Ovary (tissue), 9 donors: ENCODE measurements around the gene AQP11. TPM values are rescaled to one million over a fixed set of nuclear protein-coding genes. Genes with fewer than 3 reads are reported as not detected.
"Not testable (repeated sequence)": the region's sequence is repeated elsewhere in the genome, so short reads cannot be mapped to it uniquely, and the experiment has no call there.

Experiments used
- DNase-seq, 5 donors: peaks; one replicate each; pipeline ENCODE4 v3.0.0-alpha.2; 2019 to 2020
- H3K27ac ChIP-seq, 2 donors: fragments of 200-600 bp; one replicate each; pipeline versions ENCODE4 v1.5.1 to v1.8.0; 2019 to 2022
- H3K27me3 ChIP-seq: fragments of 200-600 bp; one replicate; pipeline ENCODE4 v1.8.0; 2022
- H3K36me3 ChIP-seq: fragments of 200-600 bp; sonication (generic); one replicate; pipeline ENCODE4 v1.5.1; 2019
- H3K4me1 ChIP-seq: one replicate; pipeline ENCODE4 v1.8.1; 2013; ENCODE audit warnings: mild to moderate bottlenecking, moderate library complexity; ENCODE audit not compliant: insufficient read depth
- H3K4me3 ChIP-seq: fragments of 200-600 bp; sonication (generic); one replicate; pipeline ENCODE4 v1.5.1; 2017
- H3K9me3 ChIP-seq, 2 donors: fragments of 200-600 bp in 1 of 2; sonication (generic) in 1 of 2; one replicate each; pipeline versions ENCODE4 v1.5.1 to v1.8.1; 2013 to 2019; ENCODE audit warnings: mild to moderate bottlenecking in 1 of 2, moderate library complexity in 1 of 2
- EP300 ChIP-seq: sonication (generic); formaldehyde crosslinking; IDR thresholded peaks from one replicate; pipeline ENCODE4 v1.6.1; 2017; ENCODE audit warnings: antibody characterized with exemption
- POLR2A ChIP-seq: fragments of 450-650 bp; IDR thresholded peaks from one replicate; pipeline ENCODE4 v1.6.1; 2017; ENCODE audit warnings: antibody characterized with exemption, mild to moderate bottlenecking, moderate library complexity
- WGBS, 3 donors: extraction: QIAGEN DNeasy Blood & Tissue Kit in 1 of 3; methylation state at CpG; one replicate each; pipeline versions ENCODE4 v1.1.5 to v1.1.7; 2013 to 2017; 5-methylcytosine and 5-hydroxymethylcytosine counted together
- intact Hi-C, 4 donors: fragments of 100-400 bp; cut with DNase I; formaldehyde crosslinking; loops; one replicate each; pipeline versions ENCODE4 v1.11.0 to v1.15.1; 2022 to 2023
- polyA plus RNA-seq, 2 donors: library from polyadenylated mRNA; stranded (reverse); fragments of 200-250 nt in 1 of 2; fragments of 350-450 nt in 1 of 2; fragmentation: Illumina TruSeq in 1 of 2; extraction: RNeasy Lipid Tissue Mini Kit (QIAGEN cat#74804) in 1 of 2; gene quantifications; one replicate each; pipeline ENCODE4 v1.2.3, GENCODE V29; 2013 to 2014
- total RNA-seq, 7 donors: library from RNA; depleted of rRNA in 2 of 7; stranded (reverse); fragments of >200 nt in 2 of 7; fragmentation: NEBNext Ultra II Directional in 3 of 7; extraction: Animal tissue kit (Norgen Biotek cat#: 25700) in 3 of 7; gene quantifications; one replicate each; pipeline versions ENCODE4 v1.1.0 to v1.2.4, GENCODE V29; 2016 to 2023
- TF ChIP-seq, protein P1 (sequence below), 3 donors: fragments of 450-650 bp in 2 of 3; fragments of 200-600 bp in 1 of 3; IDR thresholded peaks; one replicate each; pipeline versions ENCODE4 v1.5.1 to v1.8.0; 2016 to 2022; ENCODE audit warnings: antibody characterized with exemption in 3 of 3, mild to moderate bottlenecking in 1 of 3
- donor health status: DM: no; HTN: no; CAD: no; lungs with moderate emphysema.
- donor health status: DM: no; HTN: no; CAD: no.
- donor health status: Bipolar disorder and iron deficiency.
- donor health status: DM: yes; HTN: yes; CAD: no.
- donor health status: DM: no; HTN: no; CAD: no.
- donor health status: DM: yes; HTN: yes; CAD: no.

Gene AQP11
- total and polyA plus RNA-seq, 9 donors: 4.9 to 19.1 (median 10.3) TPM

DNA sequence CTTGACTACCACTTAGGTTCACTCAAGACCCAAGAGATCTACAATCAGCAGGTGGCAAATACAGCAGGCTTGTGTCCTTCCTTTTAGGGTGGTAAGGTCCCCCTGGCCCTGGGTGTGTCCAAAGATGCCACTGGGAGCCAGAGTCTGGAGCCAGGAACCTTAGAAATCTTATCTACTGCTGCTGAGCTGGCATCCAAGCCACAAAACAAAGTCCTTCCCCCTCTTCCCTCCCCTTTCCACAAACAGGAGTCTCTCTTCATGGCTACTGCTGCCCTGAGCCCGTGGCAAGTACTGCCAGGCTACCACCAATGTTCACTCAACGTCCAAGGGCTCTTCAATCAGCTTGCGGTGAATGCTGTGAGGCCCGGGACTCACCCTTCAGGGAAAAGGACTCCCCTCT is 21.4 kb upstream of the AQP11 start:
- Histone ChIP-seq H3K36me3 (no peaks in the 10 kb centered on the region), H3K9me3 (no peaks in the 10 kb centered on the region), H3K4me1 (peaks cover 16% of the 10 kb centered on the region), H3K27me3 (no peaks in the 10 kb centered on the region), H3K27ac (peak overlapping the region in 1 of 2 donors; percentile 8), H3K4me3 (no peak overlapping the region)
- intact Hi-C loops: loop anchor here in 1 of 4 donors (5.0 kb wide), 1 partner anchor 1891 kb away; no protein-coding TSS in a partner anchor
- WGBS, 3 donors: 76 to 88% (median 86%) methylated on average over 4 of the region's 4 CpGs
- no peak for DNase-seq
- TF ChIP-seq EP300 (no peak), POLR2A (no peak)
- TF ChIP-seq, protein P1, sequence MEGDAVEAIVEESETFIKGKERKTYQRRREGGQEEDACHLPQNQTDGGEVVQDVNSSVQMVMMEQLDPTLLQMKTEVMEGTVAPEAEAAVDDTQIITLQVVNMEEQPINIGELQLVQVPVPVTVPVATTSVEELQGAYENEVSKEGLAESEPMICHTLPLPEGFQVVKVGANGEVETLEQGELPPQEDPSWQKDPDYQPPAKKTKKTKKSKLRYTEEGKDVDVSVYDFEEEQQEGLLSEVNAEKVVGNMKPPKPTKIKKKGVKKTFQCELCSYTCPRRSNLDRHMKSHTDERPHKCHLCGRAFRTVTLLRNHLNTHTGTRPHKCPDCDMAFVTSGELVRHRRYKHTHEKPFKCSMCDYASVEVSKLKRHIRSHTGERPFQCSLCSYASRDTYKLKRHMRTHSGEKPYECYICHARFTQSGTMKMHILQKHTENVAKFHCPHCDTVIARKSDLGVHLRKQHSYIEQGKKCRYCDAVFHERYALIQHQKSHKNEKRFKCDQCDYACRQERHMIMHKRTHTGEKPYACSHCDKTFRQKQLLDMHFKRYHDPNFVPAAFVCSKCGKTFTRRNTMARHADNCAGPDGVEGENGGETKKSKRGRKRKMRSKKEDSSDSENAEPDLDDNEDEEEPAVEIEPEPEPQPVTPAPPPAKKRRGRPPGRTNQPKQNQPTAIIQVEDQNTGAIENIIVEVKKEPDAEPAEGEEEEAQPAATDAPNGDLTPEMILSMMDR (IDR thresholded peaks at IDR 0.05): no peak

DNA sequence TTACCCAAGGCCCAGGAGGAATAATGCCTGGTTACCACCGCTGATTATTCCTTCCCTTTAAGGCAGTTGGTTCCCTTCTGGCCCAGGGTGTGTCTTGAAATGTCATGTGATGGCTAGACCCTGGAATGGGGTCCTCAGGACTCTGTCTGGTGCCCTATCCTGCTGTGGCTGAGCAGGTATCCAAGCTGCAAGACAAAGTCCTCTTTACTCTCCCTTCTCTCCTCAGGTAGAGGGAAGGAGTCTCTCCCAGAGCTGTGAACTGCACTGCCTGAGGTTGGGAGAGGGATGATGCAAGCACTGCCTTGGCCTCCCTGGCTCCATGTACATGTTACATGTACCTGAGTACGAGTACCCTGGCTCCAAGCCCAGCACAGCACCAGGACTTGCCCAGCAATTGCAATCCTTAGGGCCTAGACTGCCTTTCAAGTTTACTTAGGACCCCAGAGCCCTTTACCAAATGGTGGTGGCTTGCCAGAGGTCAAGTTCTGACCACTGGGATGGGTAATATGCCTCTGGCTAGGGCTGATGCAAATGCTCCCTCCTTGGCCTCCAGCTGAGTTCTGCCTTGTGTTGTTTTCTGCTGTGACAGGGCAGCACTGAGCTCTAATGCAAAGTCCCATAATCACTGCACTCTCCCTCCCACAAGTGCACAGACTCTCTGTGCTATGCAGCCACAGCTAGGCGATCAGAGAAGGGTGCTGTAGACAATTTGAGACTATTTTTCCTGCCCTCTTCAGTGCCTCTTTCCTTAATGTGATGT is 20.7 kb upstream of the AQP11 start:
- peak; percentile 28 to 60 (median 54) for DNase-seq
- 53 to 60% (median 56%) methylated on average over 3 of the region's 3 CpGs for WGBS, 3 donors
- intact Hi-C loops: loop anchor here in 1 of 4 donors (5.0 kb wide), 1 partner anchor 1892 kb away; no protein-coding TSS in a partner anchor

DNA sequence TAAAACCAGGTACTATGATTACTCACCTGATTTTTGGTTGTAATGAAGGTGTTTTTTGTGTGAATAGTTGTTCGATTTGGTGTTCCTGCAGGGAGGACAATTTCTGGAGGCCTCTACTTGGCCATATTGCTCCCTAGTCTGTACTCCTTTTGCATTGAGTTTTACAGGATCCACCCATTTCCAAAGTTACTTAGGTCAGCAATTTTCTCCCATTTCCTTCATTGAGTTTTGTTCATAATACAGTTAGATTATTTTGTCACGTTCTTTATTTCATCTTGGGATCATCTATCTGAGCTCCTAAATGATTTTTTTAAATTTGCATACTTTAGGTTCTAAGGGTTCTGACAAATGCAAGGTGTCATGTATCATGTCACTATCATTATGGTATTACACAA is 20.1 kb upstream of the AQP11 start:
- no peaks in the 10 kb centered on the region for H3K9me3 ChIP-seq
- no peaks in the 10 kb centered on the region for H3K36me3 ChIP-seq
- intact Hi-C loops: loop anchor here in 1 of 4 donors (5.0 kb wide), 1 partner anchor 1892 kb away; no protein-coding TSS in a partner anchor
- WGBS, 3 donors: 46 to 55% (median 54%) methylated on average over 2 of the region's 2 CpGs
- H3K4me3 ChIP-seq: no peak overlapping the region
- no peaks in the 10 kb centered on the region for H3K27me3 ChIP-seq
- no peak overlapping the region for H3K27ac ChIP-seq
- DNase-seq: no peak
- TF ChIP-seq EP300 (no peak), POLR2A (no peak)
- TF ChIP-seq, protein P1 (IDR thresholded peaks at IDR 0.05): no peak
- peaks cover 19% of the 10 kb centered on the region for H3K4me1 ChIP-seq

More for the DNA sequence above, 20.7 kb upstream of the AQP11 start:
- H3K27ac ChIP-seq: no peak overlapping the region
- TF ChIP-seq, protein P1 (IDR thresholded peaks at IDR 0.05): no peak
- no peak for TF ChIP-seq EP300
- H3K4me1 ChIP-seq: peaks cover 18% of the 10 kb centered on the region
- H3K36me3 ChIP-seq: no peaks in the 10 kb centered on the region
- H3K27me3 ChIP-seq: no peaks in the 10 kb centered on the region
- no peaks in the 10 kb centered on the region for H3K9me3 ChIP-seq
- H3K4me3 ChIP-seq: no peak overlapping the region

DNA sequence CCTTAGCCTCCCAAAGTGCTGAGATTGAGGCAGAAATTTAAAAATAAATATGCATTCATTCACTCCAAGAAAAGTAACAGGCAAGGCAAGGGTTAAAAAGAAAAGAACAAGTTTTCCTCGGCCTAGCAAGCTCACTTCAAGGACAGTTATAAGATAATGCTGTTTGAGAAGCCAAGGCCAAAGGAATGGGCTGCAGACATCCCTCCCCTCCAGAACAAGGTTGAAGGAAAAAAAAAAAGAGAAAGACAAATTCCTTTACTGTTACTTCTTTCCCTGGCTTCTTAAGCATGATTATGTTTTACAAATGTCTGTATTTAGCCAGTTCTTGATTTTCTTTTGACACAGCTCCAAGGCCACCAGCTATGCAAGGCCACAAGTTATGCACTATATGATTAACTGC is 18.9 kb upstream of the AQP11 start:
- 0 to 6% (median 3%) methylated on average over 1 of the region's 1 CpG for WGBS, 3 donors
- H3K9me3 ChIP-seq, H3K4me3 ChIP-seq, H3K36me3 ChIP-seq, intact Hi-C loops, H3K27me3 ChIP-seq, DNase-seq: not testable (repeated sequence)
- H3K4me1 ChIP-seq: peaks cover 19% of the 10 kb centered on the region
- H3K27ac ChIP-seq: peak overlapping the region; percentile 83 to 85

DNA sequence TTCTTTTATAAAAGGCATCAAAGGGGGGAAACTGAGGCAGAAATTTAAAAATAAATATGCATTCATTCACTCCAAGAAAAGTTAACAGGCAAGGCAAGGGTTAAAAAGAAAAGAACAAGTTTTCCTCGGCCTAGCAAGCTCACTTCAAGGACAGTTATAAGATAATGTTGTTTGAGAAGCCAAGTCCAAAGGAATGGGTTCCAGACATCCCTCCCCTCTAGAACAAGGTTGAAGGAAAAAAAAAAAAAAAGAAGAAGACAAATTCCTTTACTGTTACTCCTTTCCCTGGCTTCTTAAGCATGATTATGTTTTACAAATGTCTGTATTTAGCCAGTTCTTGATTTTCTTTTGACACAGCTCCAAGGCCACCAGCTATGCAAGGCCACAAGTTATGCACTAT is 14.3 kb upstream of the AQP11 start:
- H3K36me3 ChIP-seq, intact Hi-C loops, H3K4me3 ChIP-seq, H3K27ac ChIP-seq, DNase-seq, H3K9me3 ChIP-seq, H3K27me3 ChIP-seq, H3K4me1 ChIP-seq: not testable (repeated sequence)
- WGBS, 3 donors: 0 to 8% (median 2%) methylated on average over 1 of the region's 1 CpG
